Measurements from ENCODE around the gene PARS2.

GRCh38 chr1:54716299-54717047 is 47.9 kb downstream of the PARS2 start:
- no peak for TF ChIP-seq CTCF (IDR thresholded peaks at IDR 0.05)
- TF ChIP-seq POLR2A (IDR thresholded peaks at IDR 0.05): no peak

All from breast epithelium (tissue), 3 donors.